ENCODE results near the gene LPP. TPM values are rescaled to one million over a fixed set of nuclear protein-coding genes. Genes with fewer than 3 reads are reported as not detected.

The LPP gene
- total RNA-seq, 1 experiment from 2014 or later: 148 TPM

DNA sequence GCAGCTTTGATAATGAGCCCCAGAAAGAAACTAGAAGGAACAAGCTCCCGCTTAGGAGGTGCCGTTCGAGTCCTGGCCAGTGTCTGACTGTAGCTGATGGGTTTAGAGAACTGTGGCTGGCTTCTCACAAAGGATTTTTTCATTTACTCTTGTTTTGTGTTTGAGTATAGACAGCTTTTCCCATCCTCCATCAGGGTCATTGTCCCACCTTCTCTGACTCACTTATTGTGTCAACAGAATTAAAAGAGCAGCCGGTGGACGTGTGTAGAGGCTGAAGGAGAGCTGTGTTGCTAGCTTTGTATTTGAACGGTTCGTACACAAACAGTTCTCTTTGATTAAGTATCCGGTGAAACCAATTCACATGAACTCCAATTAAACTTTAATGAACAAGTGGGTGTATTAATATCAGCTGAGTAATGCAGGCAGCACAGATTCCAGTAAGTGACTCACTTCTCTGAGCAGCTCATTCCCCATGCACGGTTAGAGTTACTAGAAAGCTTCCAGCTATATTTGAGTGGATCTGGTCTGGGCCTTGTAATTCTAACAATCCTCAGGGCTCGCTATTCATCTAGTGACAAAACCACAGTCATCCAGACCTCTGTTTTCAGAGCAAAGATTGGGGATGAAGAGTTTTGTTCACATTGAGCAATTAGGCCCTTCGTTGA, 141.0 kb downstream of the LPP start:
- peaks cover 38% of the 10 kb centered on the region for H3F3A ChIP-seq (ENCODE audit: insufficient read depth, low read depth)
- BruUV-seq (replicated peaks): no TSS peak
- H3K27ac ChIP-seq: peak overlapping the region; percentile 77
- ChIA-PET POLR2A (ENCODE audit: unreplicated experiment) (interaction anchor here (0.5 to 1.2 kb wide), 15 partner anchors 12 to 809 kb away, joined by 3 to 13 read pairs (median 4); no protein-coding TSS in a partner anchor), CTCF (interaction anchor here (0.6 to 1.4 kb wide), 3 partner anchors 554 to 1430 kb away, joined by 4 to 5 read pairs (median 4); no protein-coding TSS in a partner anchor)
- H3K9me2 ChIP-seq (ENCODE audit: insufficient read depth): no peaks in the 10 kb centered on the region
- no peaks in the 10 kb centered on the region for H3K36me3 ChIP-seq (ENCODE audit: low read depth)
- intact Hi-C loops (cut with micrococcal nuclease; ENCODE audit: unreplicated experiment): loop anchor here (1.0 to 10.0 kb wide), 7 partner anchors 25 to 657 kb away; partner anchors contain the start of gene BCL6
- H2AFZ ChIP-seq: no peak overlapping the region
- DNase-seq: peak; percentile 63 to 99
- no peaks in the 10 kb centered on the region for H3K9me3 ChIP-seq (ENCODE audit: insufficient read depth, low read depth)
- 0 out of 2 replicates have a peak, but pooled peaks cover 3% of the 10 kb centered on the region for H4K20me1 ChIP-seq (ENCODE audit: insufficient read depth)
- H3K4me1 ChIP-seq (replicated peaks; ENCODE audit: insufficient read depth): peaks cover 55% of the 10 kb centered on the region
- H3K4me2 ChIP-seq: peak overlapping the region; percentile 56
- H3K27me3 ChIP-seq (ENCODE audit: insufficient read depth, low read depth): no peaks in the 10 kb centered on the region
- peak overlapping the region; percentile 8; the same call in 1 of the 2 replicates for H3K4me3 ChIP-seq
- TF ChIP-seq, protein P1, sequence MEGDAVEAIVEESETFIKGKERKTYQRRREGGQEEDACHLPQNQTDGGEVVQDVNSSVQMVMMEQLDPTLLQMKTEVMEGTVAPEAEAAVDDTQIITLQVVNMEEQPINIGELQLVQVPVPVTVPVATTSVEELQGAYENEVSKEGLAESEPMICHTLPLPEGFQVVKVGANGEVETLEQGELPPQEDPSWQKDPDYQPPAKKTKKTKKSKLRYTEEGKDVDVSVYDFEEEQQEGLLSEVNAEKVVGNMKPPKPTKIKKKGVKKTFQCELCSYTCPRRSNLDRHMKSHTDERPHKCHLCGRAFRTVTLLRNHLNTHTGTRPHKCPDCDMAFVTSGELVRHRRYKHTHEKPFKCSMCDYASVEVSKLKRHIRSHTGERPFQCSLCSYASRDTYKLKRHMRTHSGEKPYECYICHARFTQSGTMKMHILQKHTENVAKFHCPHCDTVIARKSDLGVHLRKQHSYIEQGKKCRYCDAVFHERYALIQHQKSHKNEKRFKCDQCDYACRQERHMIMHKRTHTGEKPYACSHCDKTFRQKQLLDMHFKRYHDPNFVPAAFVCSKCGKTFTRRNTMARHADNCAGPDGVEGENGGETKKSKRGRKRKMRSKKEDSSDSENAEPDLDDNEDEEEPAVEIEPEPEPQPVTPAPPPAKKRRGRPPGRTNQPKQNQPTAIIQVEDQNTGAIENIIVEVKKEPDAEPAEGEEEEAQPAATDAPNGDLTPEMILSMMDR (conservative IDR thresholded peaks at IDR 0.05): no peak
- TF ChIP-seq EZH2 (IDR thresholded peaks at IDR 0.05; ENCODE audit: low read depth): no peak
- peaks cover 46% of the 10 kb centered on the region for H3K79me2 ChIP-seq (ENCODE audit: low read depth)

DNA sequence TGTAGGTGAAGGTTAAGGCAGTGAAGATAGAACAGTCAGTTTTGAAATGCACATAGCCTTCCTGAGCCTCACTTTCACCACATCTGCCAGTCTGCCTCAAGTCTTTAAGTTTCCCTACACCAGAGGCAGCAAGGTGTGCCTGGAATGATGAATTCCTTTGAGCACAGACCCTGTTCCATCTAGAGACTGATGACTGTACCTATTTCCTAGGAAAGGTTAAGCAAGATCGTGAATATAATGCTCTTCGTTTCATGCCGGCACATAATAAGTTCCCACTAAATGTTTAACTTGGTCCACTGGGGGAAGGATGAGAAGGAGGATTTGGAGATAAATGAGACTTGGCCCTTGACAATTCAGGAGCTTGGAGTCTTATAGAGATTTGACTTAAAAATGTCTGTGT, 141.9 kb downstream of the LPP start:
- TF ChIP-seq, protein P1 (conservative IDR thresholded peaks at IDR 0.05): no peak
- no peak for TF ChIP-seq EZH2 (IDR thresholded peaks at IDR 0.05; ENCODE audit: low read depth)
- BruUV-seq (replicated peaks): no TSS peak
- Histone ChIP-seq H3K9me2 (ENCODE audit: insufficient read depth) (peaks cover 6% of the 10 kb centered on the region; the same call in 1 of the 2 replicates), H3K27ac (peak overlapping the region; percentile 77), H4K20me1 (ENCODE audit: insufficient read depth) (0 out of 2 replicates have a peak, but pooled peaks cover 3% of the 10 kb centered on the region), H3F3A (ENCODE audit: insufficient read depth, low read depth) (peaks cover 38% of the 10 kb centered on the region), H3K4me3 (peak overlapping the region; percentile 8; the same call in 1 of the 2 replicates), H3K27me3 (ENCODE audit: insufficient read depth, low read depth) (no peaks in the 10 kb centered on the region), H3K9me3 (ENCODE audit: insufficient read depth, low read depth) (no peaks in the 10 kb centered on the region), H3K36me3 (ENCODE audit: low read depth) (no peaks in the 10 kb centered on the region), H3K79me2 (ENCODE audit: low read depth) (peaks cover 53% of the 10 kb centered on the region), H3K4me1 (replicated peaks; ENCODE audit: insufficient read depth) (peaks cover 55% of the 10 kb centered on the region), H3K4me2 (peak overlapping the region; percentile 56), H2AFZ (no peak overlapping the region)
- DNase-seq: no peak
- intact Hi-C loops (cut with micrococcal nuclease; ENCODE audit: unreplicated experiment): loop anchor here (1.0 to 10.0 kb wide), 7 partner anchors 26 to 656 kb away; partner anchors contain the start of gene BCL6
- CTCF ChIA-PET: no interaction called here
- POLR2A ChIA-PET (ENCODE audit: unreplicated experiment): interaction anchor here (0.6 to 1.2 kb wide), 2 partner anchors 72 to 546 kb away, joined by 3 to 4 read pairs; no protein-coding TSS in a partner anchor

DNA sequence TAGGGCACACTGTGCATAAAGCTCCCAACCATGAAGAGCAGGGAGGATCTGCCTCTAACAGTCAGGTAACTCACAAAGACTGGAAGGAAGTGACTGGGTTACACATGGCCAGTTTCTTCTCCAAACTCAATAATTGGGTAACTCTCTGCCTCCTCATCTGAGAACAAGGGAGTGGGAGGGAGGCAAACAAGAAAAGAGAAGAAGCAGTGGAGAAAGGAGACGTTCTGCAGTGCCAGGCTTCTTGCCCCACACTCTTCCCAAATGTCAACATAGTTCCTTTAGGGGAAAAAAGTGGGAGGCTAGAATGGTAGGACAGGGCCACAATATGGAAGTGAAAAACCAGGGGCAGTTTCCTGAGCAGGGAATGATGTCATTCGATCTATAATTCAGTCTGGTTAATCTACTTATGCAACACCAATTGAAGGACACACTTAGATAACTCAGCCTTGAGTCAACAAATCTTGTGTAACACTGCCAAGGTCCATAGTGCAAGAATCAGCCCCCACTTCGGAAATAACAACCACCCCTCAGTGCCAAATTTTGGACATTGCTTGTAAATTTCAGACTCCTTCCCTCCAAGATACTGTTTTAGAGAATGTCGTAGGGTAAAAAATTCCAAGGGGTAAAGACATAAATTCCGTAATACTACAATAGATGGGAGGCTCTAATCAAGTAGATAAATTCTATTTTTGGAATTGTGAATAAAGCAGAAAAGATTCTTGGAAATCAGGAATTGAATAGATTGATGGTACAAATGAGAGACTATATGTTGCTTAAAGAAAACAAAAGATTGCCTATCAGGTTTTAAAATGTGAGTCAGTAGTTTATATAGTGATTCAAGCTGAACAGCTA, 143.0 kb downstream of the LPP start:
- Histone ChIP-seq H2AFZ (no peak overlapping the region), H3K4me3 (peak overlapping the region; percentile 2; the same call in 1 of the 2 replicates), H3K9me3 (ENCODE audit: insufficient read depth, low read depth) (no peaks in the 10 kb centered on the region), H4K20me1 (ENCODE audit: insufficient read depth) (0 out of 2 replicates have a peak, but pooled peaks cover 3% of the 10 kb centered on the region), H3K9me2 (ENCODE audit: insufficient read depth) (peaks cover 6% of the 10 kb centered on the region; the same call in 1 of the 2 replicates), H3K79me2 (ENCODE audit: low read depth) (peaks cover 53% of the 10 kb centered on the region), H3K4me2 (peak overlapping the region; percentile 56), H3F3A (ENCODE audit: insufficient read depth, low read depth) (peaks cover 38% of the 10 kb centered on the region), H3K27ac (peak overlapping the region; percentile 77), H3K27me3 (ENCODE audit: insufficient read depth, low read depth) (no peaks in the 10 kb centered on the region), H3K36me3 (ENCODE audit: low read depth) (no peaks in the 10 kb centered on the region), H3K4me1 (replicated peaks; ENCODE audit: insufficient read depth) (peaks cover 55% of the 10 kb centered on the region)
- intact Hi-C loops (cut with micrococcal nuclease; ENCODE audit: unreplicated experiment): loop anchor here (5.0 to 10.0 kb wide), 2 partner anchors 378 to 655 kb away; no protein-coding TSS in a partner anchor
- DNase-seq: peak in 1 of 2 experiments; percentile 89
- no TSS peak for BruUV-seq (replicated peaks)
- CTCF ChIA-PET: interaction anchor here (0.6 kb wide), 2 partner anchors 13 to 375 kb away, joined by 4 read pairs; no protein-coding TSS in a partner anchor
- POLR2A ChIA-PET (ENCODE audit: unreplicated experiment): no interaction called here
- no peak for TF ChIP-seq EZH2 (IDR thresholded peaks at IDR 0.05; ENCODE audit: low read depth)
- TF ChIP-seq, protein P1 (conservative IDR thresholded peaks at IDR 0.05): no peak

Data from PC-9 (cell line).